WTC11 (cell line): Measurements from ENCODE around the gene RAB3D. TPM values are rescaled to one million over a fixed set of nuclear protein-coding genes. Genes with fewer than 3 reads are reported as not detected.

ENCODE experiments used
- ATAC-seq: fragments of 200-7000 bp; cut with Tn5 transposase; 2 replicates; pipeline ENCODE4 v1.10.0; 2021; ENCODE audit warnings: mild to moderate bottlenecking, moderate library complexity
- CTCF ChIA-PET: fragments of 300-600 bp; sonication (Branson Sonifier 250); formaldehyde crosslinking; loops from one replicate; lab custom pipeline; 2021; ENCODE audit warnings: antibody characterized with exemption; lab: Charles Lee
- POLR2A ChIA-PET: fragments of 350-600 bp; sonication (Branson Sonifier 250); formaldehyde crosslinking; loops from one replicate; lab custom pipeline; 2021; ENCODE audit warnings: antibody characterized with exemption; lab: Charles Lee
- DNase-seq: peaks from one replicate; pipeline ENCODE4 v3.0.0; 2021; ENCODE audit warnings: low spot score
- H3K27ac Mint-ChIP-seq: 2 replicates; pipeline ENCODE4 v1.8.0; 2021; ENCODE audit warnings: mixed read lengths
- H3K27me3 Mint-ChIP-seq: 2 replicates; pipeline ENCODE4 v1.8.0; 2021; ENCODE audit warnings: low read depth, mild to moderate bottlenecking, moderate library complexity, mixed read lengths
- H3K36me3 Mint-ChIP-seq: 2 replicates; pipeline ENCODE4 v1.8.0; 2021; ENCODE audit warnings: mixed read lengths
- H3K4me1 Mint-ChIP-seq: 2 replicates; pipeline ENCODE4 v1.8.0; 2022; ENCODE audit warnings: mixed read lengths
- H3K4me3 Mint-ChIP-seq: 2 replicates; pipeline ENCODE4 v1.8.0; 2021; ENCODE audit warnings: mild to moderate bottlenecking, moderate library complexity, mixed read lengths
- H3K9me3 Mint-ChIP-seq: 2 replicates; pipeline ENCODE4 v1.8.0; 2021; ENCODE audit warnings: mixed read lengths
- AFF4 ChIP-seq: sonication (generic); formaldehyde crosslinking; IDR thresholded peaks from 2 replicates; pipeline ENCODE4 v1.8.1; 2023; ENCODE audit warnings: mild to moderate bottlenecking, missing genetic modification reagents, borderline replicate concordance
- AR ChIP-seq: fragments of 250-450 bp; sonication (Bioruptor Pico); IDR thresholded peaks from 2 replicates; pipeline ENCODE4 v1.9.0; 2021; ENCODE audit warnings: mild to moderate bottlenecking
- ATF1 ChIP-seq: sonication (generic); formaldehyde crosslinking; IDR thresholded peaks from 2 replicates; pipeline ENCODE4 v1.8.1; 2023; ENCODE audit warnings: mild to moderate bottlenecking, moderate library complexity, missing genetic modification reagents
- GTF2I ChIP-seq: fragments of 250-450 bp; sonication (Bioruptor Pico); conservative IDR thresholded peaks from 2 replicates; pipeline ENCODE4 v1.4.0; 2021; ENCODE audit warnings: mild to moderate bottlenecking
- HMGXB4 ChIP-seq: sonication (generic); formaldehyde crosslinking; IDR thresholded peaks from 2 replicates; pipeline ENCODE4 v1.8.1; 2023; ENCODE audit warnings: mild to moderate bottlenecking, moderate library complexity, missing genetic modification reagents
- MAX ChIP-seq: sonication (generic); formaldehyde crosslinking; IDR thresholded peaks from 2 replicates; pipeline ENCODE4 v1.8.0; 2022; ENCODE audit warnings: mild to moderate bottlenecking, missing genetic modification reagents
- NFYB ChIP-seq: sonication (generic); formaldehyde crosslinking; conservative IDR thresholded peaks from 2 replicates; pipeline ENCODE4 v1.8.0; 2022; ENCODE audit warnings: low read depth, missing genetic modification reagents
- SP1 ChIP-seq: sonication (generic); formaldehyde crosslinking; conservative IDR thresholded peaks from 2 replicates; pipeline ENCODE4 v1.8.1; 2022; ENCODE audit warnings: missing genetic modification reagents
- TEAD4 ChIP-seq: sonication (generic); formaldehyde crosslinking; IDR thresholded peaks from 2 replicates; pipeline ENCODE4 v1.8.0; 2022; ENCODE audit warnings: mild to moderate bottlenecking, missing genetic modification reagents
- ZBTB21 ChIP-seq: sonication (generic); formaldehyde crosslinking; IDR thresholded peaks from 2 replicates; pipeline ENCODE4 v1.8.1; 2023; ENCODE audit warnings: mild to moderate bottlenecking, missing genetic modification reagents, borderline replicate concordance
- ZNF121 ChIP-seq: sonication (generic); formaldehyde crosslinking; IDR thresholded peaks from 2 replicates; pipeline ENCODE4 v1.8.0; 2023; ENCODE audit warnings: missing genetic modification reagents
- ZNF219 ChIP-seq: sonication (generic); formaldehyde crosslinking; IDR thresholded peaks from 2 replicates; pipeline ENCODE4 v1.8.0; 2023; ENCODE audit warnings: missing genetic modification reagents, mild to moderate bottlenecking, borderline replicate concordance
- ZNF416 ChIP-seq: fragments of 250-450 bp; sonication (Bioruptor Pico); IDR thresholded peaks from 2 replicates; pipeline ENCODE4 v1.9.0; 2021; ENCODE audit warnings: mild to moderate bottlenecking, inconsistent platforms
- ZNF532 ChIP-seq: fragments of 250-450 bp; sonication (Bioruptor Pico); IDR thresholded peaks from 2 replicates; pipeline ENCODE4 v1.9.0; 2021; ENCODE audit warnings: mild to moderate bottlenecking, borderline replicate concordance
- total RNA-seq: library from RNA; stranded (reverse); gene quantifications from 3 replicates; pipeline ENCODE4 v1.2.3, GENCODE V29; 2021
- TF ChIP-seq, protein P1 (sequence below): sonication (generic); formaldehyde crosslinking; IDR thresholded peaks from 2 replicates; pipeline ENCODE4 v1.8.0; 2023; ENCODE audit warnings: missing genetic modification reagents
- TF ChIP-seq, protein P2 (sequence below): sonication (generic); formaldehyde crosslinking; IDR thresholded peaks from 2 replicates; pipeline ENCODE4 v1.8.0; 2022; ENCODE audit warnings: mild to moderate bottlenecking, missing genetic modification reagents
- TF ChIP-seq, protein P3 (sequence below): sonication (generic); formaldehyde crosslinking; conservative IDR thresholded peaks from 2 replicates; pipeline ENCODE4 v1.8.1; 2022; ENCODE audit warnings: mild to moderate bottlenecking, missing genetic modification reagents

Gene RAB3D
- total RNA-seq, 1 experiment from 2014 or later, result 18.9 TPM

DNA sequence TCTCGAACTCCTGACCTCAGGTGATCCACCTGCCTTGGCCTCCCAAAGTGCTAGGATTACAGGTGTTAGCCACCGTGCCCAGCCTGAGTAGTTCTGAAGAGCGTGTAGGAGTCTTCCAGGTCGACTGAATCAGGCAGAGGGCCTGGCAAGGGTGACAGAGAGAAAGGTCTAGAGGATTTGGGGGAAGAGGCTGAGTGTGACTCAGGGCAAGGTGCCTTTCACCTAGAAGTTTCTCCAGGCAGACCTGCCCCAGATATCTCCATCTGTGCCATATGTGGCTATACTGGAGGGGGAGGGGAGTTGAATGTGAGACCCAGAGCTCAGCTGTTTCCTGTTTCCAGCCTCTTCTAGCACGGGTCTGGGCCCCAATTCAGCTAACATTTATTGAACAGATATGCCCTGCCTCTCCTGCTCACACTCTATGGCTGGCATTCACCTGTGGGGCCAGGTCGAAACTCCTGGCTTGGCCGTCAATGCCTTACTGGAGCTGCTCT is 8.1 kb upstream of the RAB3D start (continued):
- TF ChIP-seq SP1 (CRISPR knock-in tag) (no peak), AFF4 (CRISPR knock-in tag) (no peak)
- TF ChIP-seq, protein P1, sequence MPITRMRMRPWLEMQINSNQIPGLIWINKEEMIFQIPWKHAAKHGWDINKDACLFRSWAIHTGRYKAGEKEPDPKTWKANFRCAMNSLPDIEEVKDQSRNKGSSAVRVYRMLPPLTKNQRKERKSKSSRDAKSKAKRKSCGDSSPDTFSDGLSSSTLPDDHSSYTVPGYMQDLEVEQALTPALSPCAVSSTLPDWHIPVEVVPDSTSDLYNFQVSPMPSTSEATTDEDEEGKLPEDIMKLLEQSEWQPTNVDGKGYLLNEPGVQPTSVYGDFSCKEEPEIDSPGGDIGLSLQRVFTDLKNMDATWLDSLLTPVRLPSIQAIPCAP, result no peak

- H3K9me3 Mint-ChIP-seq, result peaks cover 10% of the 10 kb centered on the region
- TF ChIP-seq, protein P2, sequence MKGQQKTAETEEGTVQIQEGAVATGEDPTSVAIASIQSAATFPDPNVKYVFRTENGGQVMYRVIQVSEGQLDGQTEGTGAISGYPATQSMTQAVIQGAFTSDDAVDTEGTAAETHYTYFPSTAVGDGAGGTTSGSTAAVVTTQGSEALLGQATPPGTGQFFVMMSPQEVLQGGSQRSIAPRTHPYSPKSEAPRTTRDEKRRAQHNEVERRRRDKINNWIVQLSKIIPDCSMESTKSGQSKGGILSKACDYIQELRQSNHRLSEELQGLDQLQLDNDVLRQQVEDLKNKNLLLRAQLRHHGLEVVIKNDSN (CRISPR knock-in tag), result no peak
- TF ChIP-seq GTF2I (CRISPR knock-in tag), result no peak
- no peak for TF ChIP-seq ZBTB21 (CRISPR knock-in tag)
- TF ChIP-seq, protein P1, result no peak
- TF ChIP-seq TEAD4 (CRISPR knock-in tag), result no peak
- peak; percentile 59; the same call in 1 of the 2 replicates for TF ChIP-seq MAX (CRISPR knock-in tag)
- TF ChIP-seq ZNF532 (CRISPR knock-in tag), result no peak
- TF ChIP-seq ZNF416 (CRISPR knock-in tag), result no peak
- no peak for TF ChIP-seq ZNF219
- TF ChIP-seq ATF1, result no peak
- TF ChIP-seq, protein P3, sequence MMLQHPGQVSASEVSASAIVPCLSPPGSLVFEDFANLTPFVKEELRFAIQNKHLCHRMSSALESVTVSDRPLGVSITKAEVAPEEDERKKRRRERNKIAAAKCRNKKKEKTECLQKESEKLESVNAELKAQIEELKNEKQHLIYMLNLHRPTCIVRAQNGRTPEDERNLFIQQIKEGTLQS (CRISPR knock-in tag), result no peak
- peak; percentile 77 for TF ChIP-seq NFYB
- no peak for TF ChIP-seq AR
- peak; percentile 87; the same call in 1 of the 2 replicates for TF ChIP-seq SP1 (CRISPR knock-in tag)
- TF ChIP-seq HMGXB4, result no peak
- TF ChIP-seq ZNF121 (CRISPR knock-in tag), result no peak
- POLR2A ChIA-PET, result interaction anchor here (0.6 to 2.0 kb wide), 7 partner anchors 15 to 224 kb away, joined by 3 to 10 read pairs (median 4); partner anchors contain the start of genes ECSIT, RGL3 and SWSAP1
- H3K36me3 Mint-ChIP-seq, result peaks cover 9% of the 10 kb centered on the region; the same call in 1 of the 2 replicates
- ATAC-seq (peak; percentile 96), DNase-seq (peak; percentile 99)
- peaks cover 20% of the 10 kb centered on the region; the same call in 1 of the 2 replicates for H3K27me3 Mint-ChIP-seq
- H3K4me1 Mint-ChIP-seq, result peaks cover 24% of the 10 kb centered on the region
- CTCF ChIA-PET, result interaction anchor here (0.8 to 3.0 kb wide), 14 partner anchors 15 to 139 kb away, joined by 3 to 37 read pairs (median 5); partner anchors contain the start of genes EPOR, PRKCSH and SWSAP1
- H3K4me3 Mint-ChIP-seq, result peak within 1 kb of the TSS; percentile 95
- peak within 1 kb of the TSS; percentile 87 for H3K27ac Mint-ChIP-seq
Measured at GRCh38 chr19:11346104-11346940, 6.9 kb upstream of the RAB3D start, which contains the start of the genes CCDC159 and TMEM205. Gene CCDC159 (plus strand): TSS chr19:11346519. CDS start chr19:11346607, 88 bp downstream. Gene TMEM205 (minus strand): TSS chr19:11346268. CDS start chr19:11345619, 649 bp downstream.
